ENCODE measurements around the gene SDHA.

SDHA gene

GRCh38 chr5:217494-218456, at the start of gene SDHA, which contains the start of gene CCDC127:
SDHA (plus strand) TSS chr5:218320; CDS start chr5:218356, 36 bp downstream.
CCDC127 (minus strand) TSS chr5:218153; CDS start chr5:216849, 1,304 bp downstream.
- peak; percentile 95 for DNase-seq

GRCh38 chr5:169071-169727, 48.9 kb upstream of the SDHA start:
- DNase-seq = no peak

DNA sequence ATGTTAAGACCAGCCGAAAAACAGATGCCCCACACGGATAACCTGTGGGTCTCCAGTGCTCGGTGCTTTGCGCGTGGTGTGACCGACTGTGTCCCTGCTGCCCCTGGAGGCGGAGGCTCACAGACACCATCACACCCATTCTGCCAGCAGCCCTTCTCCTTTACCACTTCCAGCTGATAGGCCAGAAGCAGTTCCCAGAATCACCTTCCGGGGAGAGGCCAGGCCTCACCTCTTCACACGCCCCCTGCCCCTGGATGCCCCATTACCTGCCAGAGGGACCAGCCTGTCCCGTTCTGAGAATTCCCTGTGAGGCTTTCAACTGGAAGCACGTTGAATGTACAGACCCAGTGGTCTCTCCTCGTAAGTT, 48.4 kb upstream of the SDHA start:
- DNase-seq = no peak

DNA sequence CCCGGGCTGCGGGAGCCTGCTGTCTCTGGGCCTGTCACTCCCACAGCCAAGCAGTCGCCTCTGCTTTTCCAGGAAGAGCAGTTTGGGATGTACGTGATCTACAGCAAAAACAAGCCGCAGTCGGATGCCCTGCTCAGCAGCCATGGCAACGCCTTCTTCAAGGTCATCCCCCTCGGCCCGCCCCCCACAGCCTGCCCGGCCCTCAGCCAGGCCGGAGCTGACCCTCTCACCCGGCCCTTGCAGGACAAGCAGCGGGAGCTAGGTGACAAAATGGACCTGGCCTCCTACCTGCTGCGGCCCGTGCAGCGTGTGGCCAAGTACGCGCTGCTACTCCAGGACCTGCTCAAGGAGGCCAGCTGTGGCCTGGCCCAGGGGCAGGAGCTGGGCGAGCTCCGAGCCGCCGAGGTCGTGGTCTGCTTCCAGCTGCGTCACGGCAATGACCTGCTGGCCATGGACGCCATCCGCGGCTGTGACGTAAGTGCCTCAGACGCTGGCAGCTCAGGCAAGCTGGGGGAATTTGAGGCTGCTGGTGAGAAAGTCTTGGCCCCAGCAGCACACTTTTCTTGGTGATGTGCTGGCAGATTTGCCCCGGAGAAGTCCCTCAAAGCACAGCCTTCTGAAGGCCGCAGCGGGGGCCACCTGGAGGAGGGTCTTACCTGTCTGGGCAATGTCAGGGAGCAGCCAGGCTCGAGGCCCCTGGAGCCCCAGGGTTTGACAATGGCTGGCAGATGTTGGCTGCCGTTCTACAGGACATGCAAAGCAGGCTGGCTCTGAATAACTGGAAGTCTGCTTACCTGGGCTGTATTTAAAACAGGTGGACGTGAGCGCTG, 46.9 kb upstream of the SDHA start:
- DNase-seq = no peak

GRCh38 chr5:171801-172331, 46.3 kb upstream of the SDHA start:
- no peak for DNase-seq

- no peak for DNase-seq
These were observed 45.7 kb upstream of the SDHA start for GRCh38 chr5:172421-172820.

- no peak for DNase-seq
These were observed 45.3 kb upstream of the SDHA start for GRCh38 chr5:172841-173251.

GRCh38 chr5:173392-174290, 44.5 kb upstream of the SDHA start:
- DNase-seq = no peak

- DNase-seq = no peak
These were observed 43.9 kb upstream of the SDHA start for GRCh38 chr5:174291-174600.

GRCh38 chr5:174876-175465, 43.1 kb upstream of the SDHA start:
- no peak for DNase-seq

DNA sequence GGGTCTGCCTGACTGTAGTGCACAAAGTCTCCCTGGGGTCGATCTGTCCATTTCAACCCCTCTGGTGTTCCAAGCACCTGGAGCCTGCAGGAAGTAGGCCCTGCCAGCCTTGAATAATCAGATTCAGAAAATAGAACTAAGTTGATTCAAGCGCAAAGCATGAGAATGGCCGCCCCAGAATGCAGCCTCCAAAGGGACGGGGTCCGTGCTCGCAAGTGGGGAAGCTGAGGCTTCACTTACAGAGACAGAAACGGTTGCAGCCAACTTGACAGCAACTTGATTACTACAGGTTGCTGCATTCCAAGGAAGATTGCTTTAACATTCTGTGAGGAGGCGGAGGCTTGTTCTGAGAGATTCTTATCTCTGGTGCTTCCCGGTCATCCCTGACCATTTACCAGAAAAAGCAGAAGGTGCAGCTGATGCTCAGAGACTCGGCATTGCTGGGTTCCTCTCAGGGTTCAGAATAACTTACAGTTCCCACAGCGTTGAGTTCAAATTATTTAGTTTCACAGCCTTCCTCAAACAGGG, 41.8 kb upstream of the SDHA start:
- DNase-seq = no peak

GRCh38 chr5:178110-178509, 40.0 kb upstream of the SDHA start:
- no peak for DNase-seq

DNA sequence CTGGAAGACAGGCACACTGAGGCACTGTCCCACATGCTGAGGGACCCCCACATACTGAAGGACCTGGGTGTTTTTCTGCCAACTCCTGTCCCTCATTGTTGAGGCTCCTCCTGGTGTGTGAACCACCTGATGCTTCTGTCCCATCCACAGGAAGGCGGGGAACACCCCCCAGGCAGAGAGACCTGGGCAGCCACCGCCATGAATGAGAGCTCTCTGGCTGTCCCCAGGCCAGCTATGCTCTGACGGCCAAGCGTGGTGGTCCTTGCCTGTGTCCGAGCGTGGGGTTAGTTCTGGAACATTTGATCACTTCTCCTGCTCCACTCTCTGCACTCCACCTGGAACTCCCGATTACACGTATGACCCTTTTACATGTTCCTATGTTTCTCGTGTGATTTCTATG, 38.7 kb upstream of the SDHA start:
- no peak for DNase-seq

DNA sequence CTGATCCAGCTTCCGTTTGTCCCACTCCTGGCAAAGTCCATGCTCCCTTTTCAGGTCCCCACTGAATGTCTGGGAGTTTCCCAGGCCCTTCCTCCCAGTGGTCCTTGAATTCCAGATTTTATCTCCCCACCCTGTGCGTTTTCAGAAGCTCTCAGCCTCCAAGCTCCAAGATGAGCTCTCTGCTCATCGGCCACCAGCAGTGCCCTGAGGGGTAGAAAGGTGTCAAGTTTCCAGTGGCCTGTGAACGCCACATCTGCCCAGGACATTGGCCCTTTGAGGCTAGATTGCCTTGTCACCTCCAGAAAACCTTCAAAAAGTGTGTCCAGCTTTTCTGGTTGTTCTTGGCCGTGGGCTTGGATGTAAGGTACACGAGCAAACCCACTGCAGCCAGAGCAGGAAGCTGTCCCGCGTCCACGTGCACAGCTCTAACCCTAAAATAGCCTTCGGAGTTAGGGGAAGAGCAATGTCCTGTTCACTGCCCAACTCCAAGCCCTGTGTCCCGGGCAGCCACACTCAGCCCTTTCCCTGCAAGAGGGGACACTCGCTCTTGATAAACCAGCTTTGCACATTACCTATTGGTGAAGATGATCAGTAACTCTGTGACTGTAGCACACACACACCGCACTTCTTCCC, 37.7 kb upstream of the SDHA start:
- DNase-seq = no peak

DNA sequence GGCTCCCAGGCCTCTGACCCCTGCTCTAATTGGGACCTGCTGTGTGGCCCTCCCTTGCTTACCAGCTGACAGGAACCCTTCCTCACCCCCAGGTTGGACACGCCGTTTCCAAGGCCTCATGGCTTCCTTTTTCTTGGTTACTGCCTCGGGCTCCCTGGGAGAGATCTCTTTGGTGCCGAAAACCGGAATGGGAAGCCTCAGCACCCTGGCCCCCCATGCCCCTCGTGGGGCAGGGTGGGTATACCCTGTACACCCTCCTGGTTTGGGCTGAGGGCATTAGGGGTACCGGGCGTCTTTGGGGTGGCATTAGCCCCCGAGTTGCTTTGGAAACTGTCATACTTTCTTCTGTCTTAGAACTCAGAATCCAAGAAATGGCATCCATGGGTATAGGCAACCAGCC, 37.0 kb upstream of the SDHA start:
- no peak for DNase-seq

GRCh38 chr5:181566-181965, 36.6 kb upstream of the SDHA start:
- DNase-seq = no peak

- no peak for DNase-seq
These were observed 36.0 kb upstream of the SDHA start for GRCh38 chr5:182126-182525.

- no peak for DNase-seq
These were observed 33.6 kb upstream of the SDHA start for GRCh38 chr5:184471-184870.

DNA sequence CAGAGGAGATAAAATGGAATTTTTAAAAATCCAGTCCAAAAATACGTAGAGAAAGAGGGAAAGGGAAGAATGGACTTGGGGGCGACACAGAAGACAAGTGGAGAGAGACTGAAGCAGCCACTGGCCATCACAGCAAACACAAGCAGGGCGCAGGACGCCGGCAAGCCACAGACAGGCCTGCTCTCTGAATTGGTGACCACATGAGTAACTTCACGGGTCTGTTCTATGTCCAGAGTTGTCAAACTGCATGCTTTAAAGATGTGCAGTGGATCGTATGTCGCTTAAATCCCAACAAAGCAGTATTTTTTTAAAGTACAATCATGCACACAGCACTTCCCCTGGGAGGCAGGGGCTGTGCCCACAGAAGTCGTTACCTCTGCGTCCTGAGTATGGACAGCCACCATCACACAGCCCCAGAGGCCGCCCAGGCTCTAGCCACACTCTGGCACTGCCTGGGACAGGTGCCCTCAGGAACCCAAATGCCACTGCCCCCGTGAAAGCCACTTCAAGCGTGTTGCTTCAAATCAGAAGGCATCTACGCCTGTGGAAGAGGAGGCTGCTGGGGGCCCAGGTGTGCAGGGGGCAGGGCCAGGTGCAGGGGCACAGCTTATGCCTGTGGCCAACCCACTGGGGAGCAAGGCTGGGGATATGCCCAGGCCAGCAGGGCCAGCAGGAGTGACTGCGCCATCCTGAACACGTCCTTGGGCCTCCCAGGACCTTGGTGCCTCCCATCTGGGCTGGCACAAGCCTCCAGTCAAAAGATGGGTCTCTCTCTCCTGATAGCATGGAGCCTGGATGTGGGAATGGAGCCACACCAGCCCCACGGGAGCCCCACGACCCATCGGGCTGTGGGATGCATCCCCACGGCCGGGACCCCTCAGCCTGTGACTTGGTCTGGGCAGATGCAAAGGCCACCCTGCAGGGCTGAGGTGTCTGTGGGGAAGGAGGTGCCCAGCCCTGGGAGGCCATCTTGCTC, 32.7 kb upstream of the SDHA start:
- DNase-seq = no peak
